Activated CD4-positive, CD25-positive, alpha-beta regulatory T cell treated with anti-CD3 and anti-CD28 coated beads, Interleukin-2, amount 50 U/mL, for 24 hours (primary cell): ENCODE data around the gene TRIB2.
A peak's percentile ranks its signal among the peaks of the same experiment; 100 is the strongest.
"Not testable (repeated sequence)": the region's sequence is repeated elsewhere in the genome, so short reads cannot be mapped to it uniquely, and the experiment has no call there.

Experiments
- ATAC-seq, 2 donors: fragments of 150-1000 bp; cut with Tn5 transposase; one replicate each; pipeline ENCODE4 v1.10.0; 2021; ENCODE audit warnings: mild to moderate bottlenecking in 1 of 2, moderate library complexity in 1 of 2

Gene TRIB2

GRCh38 chr2:12716282-12717190, at the start of gene TRIB2:
TSS of gene TRIB2 (plus strand) at chr2:12716936. CDS start at chr2:12718308, 1,372 bp downstream.
- peak; percentile 74 to 75 for ATAC-seq

- no peak for ATAC-seq
These were observed 47.7 kb upstream of the TRIB2 start for GRCh38 chr2:12669036-12669435.

GRCh38 chr2:12672711-12673315, 43.9 kb upstream of the TRIB2 start:
- ATAC-seq, result no peak

- ATAC-seq, result no peak
These were observed 42.0 kb upstream of the TRIB2 start for GRCh38 chr2:12674644-12675328.

- no peak for ATAC-seq
These were observed 41.4 kb upstream of the TRIB2 start for GRCh38 chr2:12675352-12675795.

GRCh38 chr2:12675801-12676200, 40.9 kb upstream of the TRIB2 start:
- ATAC-seq, result no peak

- no peak for ATAC-seq
These were observed 40.0 kb upstream of the TRIB2 start for GRCh38 chr2:12676771-12677170.

GRCh38 chr2:12678186-12678585, 38.5 kb upstream of the TRIB2 start:
- no peak for ATAC-seq

- no peak for ATAC-seq
These were observed 37.1 kb upstream of the TRIB2 start for GRCh38 chr2:12679550-12680072.

- not testable (repeated sequence) for ATAC-seq
These were observed 36.6 kb upstream of the TRIB2 start for GRCh38 chr2:12680115-12680514.

GRCh38 chr2:12682017-12682416, 34.7 kb upstream of the TRIB2 start:
- ATAC-seq, result no peak

GRCh38 chr2:12683457-12684100, 33.2 kb upstream of the TRIB2 start:
- ATAC-seq, result no peak

GRCh38 chr2:12684471-12684936, 32.2 kb upstream of the TRIB2 start:
- ATAC-seq, result no peak

- no peak for ATAC-seq
These were observed 31.6 kb upstream of the TRIB2 start for GRCh38 chr2:12685145-12685544.

- ATAC-seq, result no peak
These were observed 30.8 kb upstream of the TRIB2 start for GRCh38 chr2:12685956-12686355.

GRCh38 chr2:12686708-12687283, 29.9 kb upstream of the TRIB2 start:
- ATAC-seq, result no peak

GRCh38 chr2:12688091-12688490, 28.6 kb upstream of the TRIB2 start:
- ATAC-seq, result no peak

- ATAC-seq, result no peak
These were observed 27.8 kb upstream of the TRIB2 start for GRCh38 chr2:12688893-12689292.

- no peak for ATAC-seq
These were observed 23.2 kb upstream of the TRIB2 start for GRCh38 chr2:12693509-12693908.

- peak in 1 of 2 donors; percentile 78 for ATAC-seq
These were observed 21.6 kb upstream of the TRIB2 start for GRCh38 chr2:12694990-12695774.

GRCh38 chr2:12697617-12698016, 19.1 kb upstream of the TRIB2 start:
- ATAC-seq, result no peak
